GM12892 (cell line): ENCODE measurements around the gene DUS1L.

ENCODE experiments used
- DNase-seq: peaks from one replicate; pipeline ENCODE4 v3.0.0; 2011; ENCODE audit not compliant: insufficient read length
- FAIRE-seq: peaks from 2 replicates; lab custom pipeline; 2011; peaks lifted over from hg19 to GRCh38; lab: Jason Lieb, UNC
- POLR2A ChIP-seq: IDR thresholded peaks from 2 replicates; pipeline ENCODE4 v1.6.1; 2011; ENCODE audit warnings: low read depth, low read length, control low read depth
- POLR2AphosphoS5 ChIP-seq: IDR thresholded peaks from 2 replicates; pipeline ENCODE4 v1.6.1; 2011; ENCODE audit warnings: low read depth, low read length, control low read depth
- TAF1 ChIP-seq: IDR thresholded peaks from 2 replicates; pipeline ENCODE4 v1.6.1; 2011; ENCODE audit warnings: low read depth, mild to moderate bottlenecking, control low read depth, low read length, borderline replicate concordance

DUS1L gene

DNA sequence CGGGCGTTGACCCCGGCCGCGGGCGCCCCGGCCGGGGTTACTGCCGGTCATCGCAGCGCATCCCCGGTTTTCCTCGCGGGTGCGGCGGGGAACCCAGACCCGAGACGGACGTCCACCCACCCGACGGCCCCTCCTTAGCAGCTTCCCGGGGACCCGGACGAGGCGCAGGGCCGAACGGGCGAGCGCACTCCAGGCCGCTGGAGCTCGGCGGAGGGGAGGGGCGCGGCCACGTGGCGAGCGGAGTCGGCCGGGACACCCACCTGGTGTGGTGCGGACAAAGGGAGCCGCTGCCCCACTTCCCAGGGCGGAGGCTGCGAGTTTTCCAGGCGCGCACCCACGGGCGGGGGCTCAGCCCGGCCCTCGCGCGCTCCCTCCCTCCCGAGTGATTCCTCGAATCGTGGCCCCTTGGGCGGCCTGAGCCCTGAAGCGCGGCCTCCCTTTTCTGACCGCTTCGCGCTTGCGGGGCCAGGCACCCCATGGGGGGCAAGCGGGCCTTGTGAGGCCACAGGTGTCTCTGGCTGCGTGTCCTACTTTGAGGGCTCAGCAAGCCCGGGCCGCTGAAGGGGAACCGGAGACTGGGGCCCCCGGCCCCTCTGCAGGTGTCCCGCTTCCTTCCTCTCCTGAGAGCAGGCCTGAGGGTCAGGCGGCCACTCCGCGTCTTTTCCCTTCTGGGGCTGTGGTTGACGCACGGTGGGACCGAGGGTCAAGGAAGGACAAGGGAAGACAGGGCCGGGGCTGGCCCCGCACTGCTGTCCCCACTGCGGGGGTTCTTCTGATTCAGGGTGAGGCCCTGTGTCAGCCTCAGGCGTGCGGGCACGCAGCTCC is 33.5 kb upstream of the DUS1L start:
- peak; percentile 42 for FAIRE-seq
- TF ChIP-seq POLR2AphosphoS5, result no peak
- peak; percentile 69; the same call in 1 of the 2 replicates for TF ChIP-seq POLR2A

GRCh38 chr17:82098169-82098938 is 32.8 kb upstream of the DUS1L start, which contains the start of gene FASN:
Gene FASN (minus strand): TSS chr17:82098236. CDS start chr17:82096445, 1,791 bp downstream.
- TF ChIP-seq POLR2AphosphoS5 (peak; percentile 89), POLR2A (peak; percentile 94), TAF1 (peak; percentile 85)
- DNase-seq (peak; percentile 100), FAIRE-seq (peak; percentile 98)

More for the DNA sequence above, 33.5 kb upstream of the DUS1L start:
- no peak for DNase-seq

DNA sequence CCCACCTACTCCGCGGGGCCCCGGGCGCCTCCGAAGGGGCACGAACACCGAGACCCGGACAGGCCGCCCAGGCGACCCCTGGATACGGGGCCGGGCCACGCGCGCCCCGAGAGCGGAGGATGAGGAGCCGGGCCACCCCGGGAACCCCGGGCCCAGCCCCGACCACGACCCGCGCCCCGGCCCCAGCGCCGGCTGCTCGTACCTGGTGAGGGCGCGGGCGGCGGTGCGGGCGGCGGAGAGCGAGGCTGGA is 32.2 kb upstream of the DUS1L start:
- FAIRE-seq (no peak), DNase-seq (no peak)
- no peak for TF ChIP-seq POLR2AphosphoS5
- no peak for TF ChIP-seq TAF1
- TF ChIP-seq POLR2A, result no peak

GRCh38 chr17:82097184-82097918 is 31.7 kb upstream of the DUS1L start:
- peak; percentile 77 for DNase-seq
- peak; percentile 74 for FAIRE-seq
- TF ChIP-seq TAF1 (no peak), POLR2A (no peak), POLR2AphosphoS5 (no peak)

DNA sequence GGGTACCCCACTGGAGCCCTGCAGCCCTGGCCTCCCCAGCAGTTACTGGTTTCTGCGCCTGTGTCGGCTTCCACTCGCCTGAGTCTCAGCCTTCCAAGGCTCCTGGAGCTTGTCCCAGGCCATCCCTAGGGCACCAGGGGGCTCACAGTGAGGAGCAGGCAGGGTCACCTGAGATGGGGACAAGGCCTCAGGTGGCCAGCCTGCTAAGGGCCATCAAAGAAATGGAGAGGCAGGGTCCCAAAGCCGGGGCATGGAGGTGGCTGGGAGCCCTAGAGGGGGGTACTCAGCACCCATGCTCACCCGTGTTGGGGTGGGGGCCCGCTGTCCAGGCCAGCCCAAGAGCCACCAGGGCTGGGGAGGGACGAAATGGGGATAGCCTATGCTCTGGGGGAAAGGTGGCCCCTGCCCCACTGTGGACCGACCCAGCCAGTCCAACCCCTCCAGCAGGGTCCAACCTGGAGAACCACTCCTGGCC is 31.1 kb upstream of the DUS1L start:
- TF ChIP-seq POLR2A (no peak), POLR2AphosphoS5 (no peak; the same call in 1 of the 2 replicates), TAF1 (no peak)
- FAIRE-seq, result no peak
- DNase-seq, result no peak

GRCh38 chr17:82095777-82096708 is 30.4 kb upstream of the DUS1L start:
- DNase-seq, result no peak
- peak; percentile 9 for FAIRE-seq
- TF ChIP-seq TAF1 (no peak), POLR2A (no peak), POLR2AphosphoS5 (no peak)

DNA sequence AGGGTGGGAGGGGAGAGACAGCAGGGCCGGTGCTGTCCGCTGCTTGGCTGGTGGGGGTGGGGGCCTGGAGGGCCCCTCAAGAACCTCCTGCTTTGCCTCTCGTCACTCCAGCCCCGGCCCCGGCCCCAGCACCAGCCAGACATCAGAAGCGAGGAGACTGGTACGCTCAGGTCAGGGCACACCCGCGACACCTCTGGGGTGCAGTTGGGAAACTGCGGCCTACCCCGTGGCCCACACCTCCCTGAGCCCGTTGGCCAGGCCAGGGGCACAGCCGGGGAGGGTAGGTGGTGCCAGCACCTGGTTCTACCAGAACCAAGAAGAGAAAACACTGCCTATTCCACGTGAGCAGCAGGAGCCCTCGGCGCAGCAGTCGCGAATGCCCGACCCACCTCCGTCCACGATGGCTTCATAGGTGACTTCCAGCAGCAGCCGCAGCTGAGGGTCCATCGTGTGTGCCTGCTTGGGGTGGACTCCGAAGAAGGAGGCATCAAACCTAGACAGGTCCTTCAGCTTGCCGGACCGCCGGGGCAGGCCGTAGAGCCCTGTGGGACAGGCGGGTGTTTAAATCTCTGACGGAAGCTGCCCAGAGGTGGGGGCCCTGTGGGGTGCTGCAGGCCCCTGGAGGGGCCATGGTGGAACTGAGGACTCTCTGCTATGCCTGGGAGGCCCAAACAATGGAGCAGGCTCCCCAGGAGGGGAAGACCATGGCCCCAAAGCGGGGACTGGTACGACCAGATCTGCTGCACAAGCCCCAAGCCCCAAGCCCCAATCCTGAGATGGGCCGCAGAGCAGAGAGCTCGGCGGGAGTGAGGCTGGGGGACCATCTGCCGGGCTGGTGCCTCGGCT is 29.6 kb upstream of the DUS1L start:
- FAIRE-seq (no peak), DNase-seq (no peak)
- no peak for TF ChIP-seq POLR2A
- TF ChIP-seq TAF1, result no peak
- no peak for TF ChIP-seq POLR2AphosphoS5

DNA sequence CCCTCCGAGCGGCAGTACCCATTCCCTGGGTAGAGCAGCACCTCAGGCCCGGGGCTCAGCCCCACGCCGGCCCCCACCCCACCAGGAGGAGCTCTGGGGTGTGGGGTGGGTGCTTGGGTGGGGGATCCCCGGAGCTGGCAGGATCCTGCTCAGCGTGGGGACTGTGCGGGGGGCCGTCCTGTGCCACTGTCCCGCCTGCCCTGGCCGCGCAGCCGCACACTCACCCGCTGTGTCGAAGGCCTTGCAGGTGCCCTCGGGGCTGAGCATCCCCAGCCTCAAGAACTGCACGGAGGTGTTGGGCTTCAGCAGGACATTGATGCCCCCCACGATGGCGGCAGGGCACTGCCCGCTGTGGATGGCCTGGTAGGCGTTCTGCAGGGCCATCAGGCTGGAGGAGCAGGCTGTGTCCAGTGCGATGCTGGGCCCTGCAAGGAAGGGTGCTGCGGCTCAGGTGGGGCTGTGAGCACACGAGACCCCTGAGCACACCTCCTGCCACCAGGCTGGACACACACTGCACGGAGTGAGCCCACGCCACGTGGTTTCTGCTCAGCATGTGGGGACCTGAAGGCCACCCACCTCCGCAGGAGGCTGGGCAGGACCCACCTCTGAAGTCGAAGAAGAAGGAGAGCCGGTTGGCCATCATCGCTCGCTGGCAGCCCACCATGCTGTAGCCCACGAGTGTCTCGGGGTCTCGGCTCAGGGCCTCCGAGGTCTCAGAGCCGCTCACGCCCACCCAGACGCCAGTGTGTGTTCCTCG is 27.6 kb upstream of the DUS1L start:
- TF ChIP-seq POLR2AphosphoS5 (no peak), POLR2A (no peak), TAF1 (no peak)
- no peak for DNase-seq
- no peak for FAIRE-seq

DNA sequence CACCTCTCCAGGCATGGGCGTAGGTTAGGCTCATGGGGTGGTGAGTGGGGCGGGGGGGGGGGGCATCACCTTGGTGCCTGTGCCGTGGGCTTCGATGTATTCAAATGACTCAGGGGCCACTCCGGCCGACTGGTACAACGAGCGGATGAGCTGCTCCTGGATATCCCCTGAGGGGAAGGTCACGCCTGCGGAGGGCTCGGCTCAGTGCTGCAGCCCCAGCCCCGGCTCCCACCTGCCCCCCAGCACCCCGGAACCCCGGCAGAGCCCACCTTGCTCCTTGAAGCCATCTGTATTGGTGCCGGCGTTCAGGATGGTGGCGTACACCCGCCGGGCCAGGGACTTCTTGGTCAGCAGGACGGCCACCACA is 27.0 kb upstream of the DUS1L start:
- no peak for TF ChIP-seq TAF1
- TF ChIP-seq POLR2A, result no peak
- no peak for TF ChIP-seq POLR2AphosphoS5
- FAIRE-seq, result no peak
- no peak for DNase-seq
